HepG2 (cell line): ENCODE data around the gene IGFN1. TPM values are rescaled to one million over a fixed set of nuclear protein-coding genes. Genes with fewer than 3 reads are reported as not detected.

ENCODE experiments used
- ATAC-seq: fragments of 200-7000 bp; cut with Tn5 transposase; 3 replicates; pipeline ENCODE4 v1.9.1; 2020; ENCODE audit warnings: mild to moderate bottlenecking, moderate library complexity
- BruUV-seq: library from RNA; stranded (reverse); fragments of 400-500 nt; replicated peaks from 2 replicates; lab custom pipeline; 2021; lab: Mats Ljungman, UMichigan
- CTCF ChIA-PET: fragments of 300-600 bp; formaldehyde crosslinking; extraction: SDS; loops from one replicate; lab custom pipeline; 2021; ENCODE audit warnings: low total read pairs, inconsistent platforms, low intra/inter-chr PET ratio; lab: Yijun Ruan, JAX
- POLR2A ChIA-PET: fragments of 350-600 bp; sonication (Branson Sonifier 250); formaldehyde crosslinking; loops from one replicate; lab custom pipeline; 2020; ENCODE audit warnings: antibody characterized with exemption, inconsistent platforms; lab: Yijun Ruan, JAX
- DNase-seq: peaks from one replicate; pipeline ENCODE4 v3.0.0-alpha.2; 2015; ENCODE audit warnings: low spot score
- FAIRE-seq: peaks from 3 replicates; lab custom pipeline; 2011; peaks lifted over from hg19 to GRCh38; lab: Jason Lieb, UNC
- H2AFZ ChIP-seq: one replicate; pipeline ENCODE4 v1.6.1; 2011; ENCODE audit warnings: low read length, inconsistent platforms
- H3K27ac ChIP-seq: fragments of 300-600 bp; 3 replicates; pipeline ENCODE4 v1.8.0; 2011; ENCODE audit warnings: mixed run types, mild to moderate bottlenecking, mixed read lengths, low read length, inconsistent platforms; ENCODE audit not compliant: insufficient read depth; ENCODE audit errors: extremely low read length
- H3K27me3 ChIP-seq, 2 experiments: fragments of 200-600 bp in 1 of 2; 2 replicates in 1 of 2; 3 replicates in 1 of 2; pipeline versions ENCODE4 v1.6.0 to v1.8.0; 2011; ENCODE audit warnings: low read length in 2 of 2, mild to moderate bottlenecking in 2 of 2, moderate library complexity in 2 of 2, inconsistent platforms in 1 of 2; ENCODE audit not compliant: insufficient read depth in 2 of 2, control insufficient read depth in 1 of 2
- H3K36me3 ChIP-seq, 2 experiments: fragments of 200-600 bp in 1 of 2; replicated peaks in 1 of 2; 2 replicates in 1 of 2; 3 replicates in 1 of 2; pipeline versions ENCODE4 v1.5.1 to v1.8.0; 2011; ENCODE audit warnings: low read length in 2 of 2, inconsistent platforms in 1 of 2; ENCODE audit not compliant: insufficient read depth in 2 of 2, control insufficient read depth in 1 of 2
- H3K4me1 ChIP-seq: 2 replicates; pipeline ENCODE4 v1.5.1; 2012; ENCODE audit warnings: low read length, inconsistent platforms; ENCODE audit not compliant: insufficient read depth
- H3K4me2 ChIP-seq: 2 replicates; pipeline ENCODE4 v1.6.0; 2011; ENCODE audit warnings: low read depth, low read length, inconsistent platforms
- H3K4me3 ChIP-seq, 3 experiments: fragments of 200-600 bp in 1 of 3; sonication (generic), shearing (Covaris generic) in 1 of 3; replicated peaks in 1 of 3; 2 replicates each; pipeline ENCODE4 v1.5.1; 2011 to 2016; ENCODE audit warnings: low read length in 3 of 3, inconsistent platforms in 2 of 3, low read depth in 2 of 3, mild to moderate bottlenecking in 2 of 3, control low read depth in 1 of 3, mixed read lengths in 1 of 3; ENCODE audit not compliant: insufficient read depth in 1 of 3
- H3K79me2 ChIP-seq: one replicate; pipeline ENCODE4 v1.6.1; 2011; ENCODE audit warnings: low read length, inconsistent platforms; ENCODE audit not compliant: insufficient read depth
- H3K9ac ChIP-seq: 2 replicates; pipeline ENCODE4 v1.6.0; 2011; ENCODE audit warnings: mild to moderate bottlenecking, low read depth, low read length, inconsistent platforms; ENCODE audit not compliant: insufficient read depth
- H3K9me3 ChIP-seq: 2 replicates; pipeline ENCODE4 v1.5.1; 2012; ENCODE audit warnings: mild to moderate bottlenecking, low read length
- H4K20me1 ChIP-seq: 2 replicates; pipeline ENCODE4 v1.6.0; 2011; ENCODE audit warnings: inconsistent platforms, mild to moderate bottlenecking, low read length, moderate library complexity; ENCODE audit not compliant: insufficient read depth
- ARNT ChIP-seq: fragments of 450-650 bp; IDR thresholded peaks from 2 replicates; pipeline ENCODE4 v1.6.1; 2017
- CREB1 ChIP-seq, 2 experiments: fragments of 450-650 bp in 1 of 2; IDR thresholded peaks; 2 replicates each; pipeline ENCODE4 v1.6.1; 2016 to 2017; ENCODE audit warnings: control low read depth in 1 of 2, mild to moderate bottlenecking in 1 of 2, missing compliant biosample characterization in 1 of 2, missing genetic modification characterization in 1 of 2
- EHMT2 ChIP-seq: fragments of 200-600 bp; sonication (generic); IDR thresholded peaks from 2 replicates; pipeline ENCODE4 v1.7.0; 2017; ENCODE audit warnings: antibody characterized with exemption, low read depth, low read length, borderline replicate concordance
- FLYWCH1 ChIP-seq: sonication (generic); formaldehyde crosslinking; IDR thresholded peaks from 2 replicates; pipeline ENCODE4 v1.8.1; 2023; ENCODE audit warnings: mild to moderate bottlenecking, missing genetic modification reagents
- MED1 ChIP-seq: sonication (generic); formaldehyde crosslinking; IDR thresholded peaks from 2 replicates; pipeline ENCODE4 v1.4.0; 2020; ENCODE audit warnings: missing genetic modification reagents
- RCOR2 ChIP-seq: IDR thresholded peaks from 2 replicates; pipeline ENCODE4 v1.6.1; 2016; ENCODE audit warnings: missing biosample characterization, missing genetic modification reagents
- ZNF160 ChIP-seq: sonication (generic); formaldehyde crosslinking; IDR thresholded peaks from 2 replicates; pipeline ENCODE4 v1.8.0; 2022; ENCODE audit warnings: mild to moderate bottlenecking, inconsistent platforms, missing genetic modification reagents
- ZNF274 ChIP-seq: sonication (generic); formaldehyde crosslinking; IDR thresholded peaks from 2 replicates; pipeline ENCODE4 v1.5.1; 2020; ENCODE audit warnings: mild to moderate bottlenecking, missing genetic modification reagents
- ZNF451 ChIP-seq: sonication (generic); formaldehyde crosslinking; IDR thresholded peaks from 2 replicates; pipeline ENCODE4 v1.5.0; 2020; ENCODE audit warnings: mild to moderate bottlenecking, missing genetic modification reagents
- ZNF572 ChIP-seq: sonication (generic); formaldehyde crosslinking; IDR thresholded peaks from 2 replicates; pipeline ENCODE4 v1.5.1; 2020; ENCODE audit warnings: mild to moderate bottlenecking, missing genetic modification reagents
- ZNF619 ChIP-seq: sonication (generic); formaldehyde crosslinking; IDR thresholded peaks from 2 replicates; pipeline ENCODE4 v1.4.0; 2020; ENCODE audit warnings: mild to moderate bottlenecking, missing genetic modification reagents
- ZNF703 ChIP-seq: sonication (generic); formaldehyde crosslinking; IDR thresholded peaks from 2 replicates; pipeline ENCODE4 v1.5.1; 2020; ENCODE audit warnings: missing genetic modification reagents, mild to moderate bottlenecking, moderate library complexity, borderline replicate concordance
- ZNF83 ChIP-seq: sonication (generic); formaldehyde crosslinking; IDR thresholded peaks from 2 replicates; pipeline ENCODE4 v1.4.0; 2020; ENCODE audit warnings: missing genetic modification reagents, mild to moderate bottlenecking, borderline replicate concordance
- WGBS: methylation state at CpG from one replicate; pipeline ENCODE4 v1.1.6; 2017; ENCODE audit warnings: low lambda C conversion rate; 5-methylcytosine and 5-hydroxymethylcytosine counted together
- in situ Hi-C: cut with HindIII; loops from 2 replicates; pipeline ENCODE4 v1.10.0; 2017; ENCODE audit warnings: low pct_unique_long_range_greater_than_20kb; ENCODE audit not compliant: extremely low pct_ligation_motif_present
- intact Hi-C: fragments of 100-400 bp; cut with micrococcal nuclease; formaldehyde crosslinking; loops from one replicate; pipeline ENCODE4 v1.10.0; 2022; ENCODE audit not compliant: unreplicated experiment
- polyA plus RNA-seq, 8 experiments: library from polyadenylated mRNA; depleted of rRNA in 3 of 8; stranded (reverse) in 7 of 8; unstranded in 1 of 8; fragments of >200 nt; fragmentation: Illumina TruSeq in 4 of 8; extraction: Trizol in 4 of 8; gene quantifications; 2 replicates each; pipeline versions ENCODE4 v1.2.1 to v1.2.3, GENCODE V29; 2011 to 2016; ENCODE audit warnings: low read depth in 4 of 8, missing spikeins in 1 of 8, mixed read lengths in 1 of 8; ENCODE audit not compliant: insufficient read depth in 1 of 8
- total RNA-seq, 5 experiments: library from RNA; depleted of rRNA; stranded (reverse); fragments of >200 nt; fragmentation: Illumina TruSeq; extraction: Trizol; gene quantifications; 2 replicates each; pipeline ENCODE4 v1.2.3, GENCODE V29; 2016; ENCODE audit warnings: low read depth in 1 of 5
- TF ChIP-seq, protein P1 (sequence below): sonication (generic); formaldehyde crosslinking; IDR thresholded peaks from 2 replicates; pipeline ENCODE4 v1.5.0; 2020; ENCODE audit warnings: mild to moderate bottlenecking, missing genetic modification reagents, moderate library complexity
- TF ChIP-seq, protein P2 (sequence below): sonication (generic); formaldehyde crosslinking; IDR thresholded peaks from 2 replicates; pipeline ENCODE4 v1.8.0; 2022; ENCODE audit warnings: missing genetic modification reagents, mild to moderate bottlenecking, borderline replicate concordance
- TF ChIP-seq, protein P3 (sequence below): sonication (generic); formaldehyde crosslinking; IDR thresholded peaks from 2 replicates; pipeline ENCODE4 v1.9.0; 2021; ENCODE audit warnings: mild to moderate bottlenecking, missing genetic modification reagents

IGFN1 gene
- total and polyA plus RNA-seq, 2 of the 13 experiments (the other 11 are each of a cell fraction or from before 2014, with no cell fraction given): 0.04 to 0.05 TPM

DNA sequence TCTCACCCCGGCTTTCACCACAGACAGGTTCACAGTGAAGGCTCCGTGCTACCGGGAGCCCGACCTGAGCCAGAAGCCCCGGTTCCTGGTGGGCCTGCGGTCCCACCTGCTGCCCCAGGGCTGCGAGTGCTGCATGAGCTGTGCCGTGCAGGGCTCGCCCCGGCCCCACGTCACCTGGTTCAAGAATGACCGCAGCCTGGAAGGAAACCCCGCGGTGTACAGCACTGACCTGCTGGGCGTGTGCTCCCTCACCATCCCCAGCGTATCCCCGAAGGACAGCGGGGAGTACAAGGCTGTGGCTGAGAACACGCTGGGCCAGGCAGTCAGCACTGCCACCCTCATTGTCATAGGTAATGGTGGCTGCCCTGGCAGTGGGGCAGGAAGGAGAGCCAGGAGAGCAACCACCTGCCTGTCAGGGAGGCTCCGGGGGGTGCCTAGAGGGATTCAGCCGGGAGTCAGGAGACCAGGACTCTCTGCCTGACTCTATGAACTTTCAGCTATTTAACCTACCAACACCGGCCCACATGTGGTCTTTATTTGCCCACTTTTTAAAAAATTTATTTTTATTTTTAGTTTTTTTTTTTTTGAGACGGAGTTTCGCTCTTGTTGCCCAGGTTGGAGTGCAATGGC, 36.4 kb downstream of the IGFN1 start:
- Histone ChIP-seq H3K9me3 (no peaks in the 10 kb centered on the region), H4K20me1 (no peaks in the 10 kb centered on the region), H3K27me3 (peaks cover 10 to 42% of the 10 kb centered on the region in 2 experiments), H3K9ac (no peak overlapping the region), H3K4me2 (no peak overlapping the region), H3K4me3 (no peak overlapping the region), H3K4me1 (peaks cover 12% of the 10 kb centered on the region), H3K36me3 (no peaks in the 10 kb centered on the region), H2AFZ (no peak overlapping the region), H3K27ac (no peak overlapping the region), H3K79me2 (no peaks in the 10 kb centered on the region)
- intact Hi-C loops (no loop called here), in situ Hi-C loops (no loop called here)
- CTCF ChIA-PET: no interaction called here
- no TSS peak for BruUV-seq
- WGBS: 50% methylated on average over 9 of the region's 24 CpGs
- DNase-seq (no peak), ATAC-seq (no peak), FAIRE-seq (no peak)
- POLR2A ChIA-PET: interaction anchor here (0.6 kb wide), 1 partner anchor 130 kb away, joined by 3 read pairs; no protein-coding TSS in a partner anchor
- no peak for TF ChIP-seq MED1
- no peak for TF ChIP-seq ARNT
- no peak for TF ChIP-seq RCOR2
- TF ChIP-seq ZNF274 (CRISPR knock-in tag): no peak
- TF ChIP-seq, protein P1, sequence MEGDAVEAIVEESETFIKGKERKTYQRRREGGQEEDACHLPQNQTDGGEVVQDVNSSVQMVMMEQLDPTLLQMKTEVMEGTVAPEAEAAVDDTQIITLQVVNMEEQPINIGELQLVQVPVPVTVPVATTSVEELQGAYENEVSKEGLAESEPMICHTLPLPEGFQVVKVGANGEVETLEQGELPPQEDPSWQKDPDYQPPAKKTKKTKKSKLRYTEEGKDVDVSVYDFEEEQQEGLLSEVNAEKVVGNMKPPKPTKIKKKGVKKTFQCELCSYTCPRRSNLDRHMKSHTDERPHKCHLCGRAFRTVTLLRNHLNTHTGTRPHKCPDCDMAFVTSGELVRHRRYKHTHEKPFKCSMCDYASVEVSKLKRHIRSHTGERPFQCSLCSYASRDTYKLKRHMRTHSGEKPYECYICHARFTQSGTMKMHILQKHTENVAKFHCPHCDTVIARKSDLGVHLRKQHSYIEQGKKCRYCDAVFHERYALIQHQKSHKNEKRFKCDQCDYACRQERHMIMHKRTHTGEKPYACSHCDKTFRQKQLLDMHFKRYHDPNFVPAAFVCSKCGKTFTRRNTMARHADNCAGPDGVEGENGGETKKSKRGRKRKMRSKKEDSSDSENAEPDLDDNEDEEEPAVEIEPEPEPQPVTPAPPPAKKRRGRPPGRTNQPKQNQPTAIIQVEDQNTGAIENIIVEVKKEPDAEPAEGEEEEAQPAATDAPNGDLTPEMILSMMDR (CRISPR knock-in tag): no peak
- TF ChIP-seq ZNF619: no peak
- no peak for TF ChIP-seq FLYWCH1 (CRISPR knock-in tag)
- no peak for TF ChIP-seq ZNF83
- TF ChIP-seq, protein P2, sequence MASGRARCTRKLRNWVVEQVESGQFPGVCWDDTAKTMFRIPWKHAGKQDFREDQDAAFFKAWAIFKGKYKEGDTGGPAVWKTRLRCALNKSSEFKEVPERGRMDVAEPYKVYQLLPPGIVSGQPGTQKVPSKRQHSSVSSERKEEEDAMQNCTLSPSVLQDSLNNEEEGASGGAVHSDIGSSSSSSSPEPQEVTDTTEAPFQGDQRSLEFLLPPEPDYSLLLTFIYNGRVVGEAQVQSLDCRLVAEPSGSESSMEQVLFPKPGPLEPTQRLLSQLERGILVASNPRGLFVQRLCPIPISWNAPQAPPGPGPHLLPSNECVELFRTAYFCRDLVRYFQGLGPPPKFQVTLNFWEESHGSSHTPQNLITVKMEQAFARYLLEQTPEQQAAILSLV (CRISPR knock-in tag): no peak
- TF ChIP-seq ZNF572 (CRISPR knock-in tag): no peak
- no peak for TF ChIP-seq EHMT2
- TF ChIP-seq ZNF703 (CRISPR knock-in tag): no peak
- TF ChIP-seq ZNF160 (CRISPR knock-in tag): no peak
- TF ChIP-seq ZNF451 (CRISPR knock-in tag): no peak
- TF ChIP-seq CREB1 (IDR thresholded peaks at IDR 0.05): no peak
- TF ChIP-seq CREB1 (CRISPR knock-in tag; IDR thresholded peaks at IDR 0.05): no peak
- TF ChIP-seq, protein P3, sequence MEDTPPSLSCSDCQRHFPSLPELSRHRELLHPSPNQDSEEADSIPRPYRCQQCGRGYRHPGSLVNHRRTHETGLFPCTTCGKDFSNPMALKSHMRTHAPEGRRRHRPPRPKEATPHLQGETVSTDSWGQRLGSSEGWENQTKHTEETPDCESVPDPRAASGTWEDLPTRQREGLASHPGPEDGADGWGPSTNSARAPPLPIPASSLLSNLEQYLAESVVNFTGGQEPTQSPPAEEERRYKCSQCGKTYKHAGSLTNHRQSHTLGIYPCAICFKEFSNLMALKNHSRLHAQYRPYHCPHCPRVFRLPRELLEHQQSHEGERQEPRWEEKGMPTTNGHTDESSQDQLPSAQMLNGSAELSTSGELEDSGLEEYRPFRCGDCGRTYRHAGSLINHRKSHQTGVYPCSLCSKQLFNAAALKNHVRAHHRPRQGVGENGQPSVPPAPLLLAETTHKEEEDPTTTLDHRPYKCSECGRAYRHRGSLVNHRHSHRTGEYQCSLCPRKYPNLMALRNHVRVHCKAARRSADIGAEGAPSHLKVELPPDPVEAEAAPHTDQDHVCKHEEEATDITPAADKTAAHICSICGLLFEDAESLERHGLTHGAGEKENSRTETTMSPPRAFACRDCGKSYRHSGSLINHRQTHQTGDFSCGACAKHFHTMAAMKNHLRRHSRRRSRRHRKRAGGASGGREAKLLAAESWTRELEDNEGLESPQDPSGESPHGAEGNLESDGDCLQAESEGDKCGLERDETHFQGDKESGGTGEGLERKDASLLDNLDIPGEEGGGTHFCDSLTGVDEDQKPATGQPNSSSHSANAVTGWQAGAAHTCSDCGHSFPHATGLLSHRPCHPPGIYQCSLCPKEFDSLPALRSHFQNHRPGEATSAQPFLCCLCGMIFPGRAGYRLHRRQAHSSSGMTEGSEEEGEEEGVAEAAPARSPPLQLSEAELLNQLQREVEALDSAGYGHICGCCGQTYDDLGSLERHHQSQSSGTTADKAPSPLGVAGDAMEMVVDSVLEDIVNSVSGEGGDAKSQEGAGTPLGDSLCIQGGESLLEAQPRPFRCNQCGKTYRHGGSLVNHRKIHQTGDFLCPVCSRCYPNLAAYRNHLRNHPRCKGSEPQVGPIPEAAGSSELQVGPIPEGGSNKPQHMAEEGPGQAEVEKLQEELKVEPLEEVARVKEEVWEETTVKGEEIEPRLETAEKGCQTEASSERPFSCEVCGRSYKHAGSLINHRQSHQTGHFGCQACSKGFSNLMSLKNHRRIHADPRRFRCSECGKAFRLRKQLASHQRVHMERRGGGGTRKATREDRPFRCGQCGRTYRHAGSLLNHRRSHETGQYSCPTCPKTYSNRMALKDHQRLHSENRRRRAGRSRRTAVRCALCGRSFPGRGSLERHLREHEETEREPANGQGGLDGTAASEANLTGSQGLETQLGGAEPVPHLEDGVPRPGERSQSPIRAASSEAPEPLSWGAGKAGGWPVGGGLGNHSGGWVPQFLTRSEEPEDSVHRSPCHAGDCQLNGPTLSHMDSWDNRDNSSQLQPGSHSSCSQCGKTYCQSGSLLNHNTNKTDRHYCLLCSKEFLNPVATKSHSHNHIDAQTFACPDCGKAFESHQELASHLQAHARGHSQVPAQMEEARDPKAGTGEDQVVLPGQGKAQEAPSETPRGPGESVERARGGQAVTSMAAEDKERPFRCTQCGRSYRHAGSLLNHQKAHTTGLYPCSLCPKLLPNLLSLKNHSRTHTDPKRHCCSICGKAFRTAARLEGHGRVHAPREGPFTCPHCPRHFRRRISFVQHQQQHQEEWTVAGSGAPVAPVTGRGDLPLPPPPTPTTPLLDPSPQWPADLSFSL (CRISPR knock-in tag): no peak
